Endodermal cell (in vitro differentiated cells): ENCODE results near the gene APPBP2. TPM values are rescaled to one million over a fixed set of nuclear protein-coding genes. Genes with fewer than 3 reads are reported as not detected.

Experiments
- DNase-seq: peaks from one replicate; pipeline ENCODE4 v3.0.0-alpha.2; 2017
- H3K27ac ChIP-seq: 2 replicates; pipeline ENCODE4 v1.5.1; 2013; ENCODE audit warnings: mild to moderate bottlenecking, low read depth, low read length, moderate library complexity
- H3K27me3 ChIP-seq: 2 replicates; pipeline ENCODE4 v1.6.1; 2013; ENCODE audit warnings: mild to moderate bottlenecking, low read length, moderate library complexity; ENCODE audit not compliant: insufficient read depth, control insufficient read depth, poor library complexity, severe bottlenecking
- H3K36me3 ChIP-seq: 2 replicates; pipeline ENCODE4 v1.7.0; 2013; ENCODE audit warnings: mild to moderate bottlenecking, low read length, moderate library complexity; ENCODE audit not compliant: control insufficient read depth, insufficient read depth
- H3K4me1 ChIP-seq: one replicate; pipeline ENCODE4 v1.7.0; 2013; ENCODE audit warnings: low read length; ENCODE audit not compliant: control insufficient read depth, insufficient read depth
- H3K4me3 ChIP-seq: 2 replicates; pipeline ENCODE4 v1.5.1; 2013; ENCODE audit warnings: mild to moderate bottlenecking, low read length, moderate library complexity
- H3K9ac ChIP-seq: 2 replicates; pipeline ENCODE4 v1.6.1; 2013; ENCODE audit warnings: mild to moderate bottlenecking, low read length, moderate library complexity; ENCODE audit not compliant: poor library complexity, severe bottlenecking; ENCODE audit errors: extremely low read depth
- H3K9me3 ChIP-seq: 2 replicates; pipeline ENCODE4 v1.6.1; 2013; ENCODE audit warnings: mild to moderate bottlenecking, low read length, moderate library complexity; ENCODE audit not compliant: control insufficient read depth
- H3K27ac Mint-ChIP-seq: 2 replicates; pipeline ENCODE4 v1.8.0; 2020; ENCODE audit warnings: mixed read lengths
- H3K27me3 Mint-ChIP-seq: 2 replicates; pipeline ENCODE4 v1.8.0; 2021; ENCODE audit warnings: mild to moderate bottlenecking, mixed read lengths; ENCODE audit not compliant: insufficient read depth
- H3K36me3 Mint-ChIP-seq: 2 replicates; pipeline ENCODE4 v1.8.0; 2020; ENCODE audit warnings: low read depth, mixed read lengths
- H3K4me1 Mint-ChIP-seq: 2 replicates; pipeline ENCODE4 v1.8.0; 2020; ENCODE audit warnings: mixed read lengths
- H3K4me3 Mint-ChIP-seq: 2 replicates; pipeline ENCODE4 v1.8.0; 2020; ENCODE audit warnings: mild to moderate bottlenecking, moderate library complexity, mixed read lengths
- H3K9me3 Mint-ChIP-seq: 2 replicates; pipeline ENCODE4 v1.8.0; 2020; ENCODE audit warnings: mild to moderate bottlenecking, mixed read lengths
- CTCF ChIP-seq: fragments of 200-600 bp; sonication (generic); conservative IDR thresholded peaks from 2 replicates; pipeline ENCODE4 v1.5.0; 2021; ENCODE audit warnings: antibody characterized with exemption, mild to moderate bottlenecking
- WGBS, 2 experiments: methylation state at CpG; one replicate each; pipeline versions ENCODE4 v1.1.5 to v1.1.7; 2013; ENCODE audit warnings: missing lambda C conversion rate in 2 of 2, mixed read lengths in 1 of 2; ENCODE audit not compliant: insufficient coverage in 1 of 2, insufficient read length in 1 of 2; 5-methylcytosine and 5-hydroxymethylcytosine counted together
- total RNA-seq, 2 donors: library from RNA; stranded (reverse); fragmentation: NEBNext Ultra II Directional in 1 of 2; extraction: Animal tissue kit (Norgen Biotek cat#: 25700) in 1 of 2; gene quantifications; 2 replicates in 1 of 2; 3 replicates in 1 of 2; pipeline ENCODE4 v1.2.1, GENCODE V29; 2021

The APPBP2 gene
- total RNA-seq, 2 donors from 2014 or later = 25.3 to 28.1 TPM

DNA sequence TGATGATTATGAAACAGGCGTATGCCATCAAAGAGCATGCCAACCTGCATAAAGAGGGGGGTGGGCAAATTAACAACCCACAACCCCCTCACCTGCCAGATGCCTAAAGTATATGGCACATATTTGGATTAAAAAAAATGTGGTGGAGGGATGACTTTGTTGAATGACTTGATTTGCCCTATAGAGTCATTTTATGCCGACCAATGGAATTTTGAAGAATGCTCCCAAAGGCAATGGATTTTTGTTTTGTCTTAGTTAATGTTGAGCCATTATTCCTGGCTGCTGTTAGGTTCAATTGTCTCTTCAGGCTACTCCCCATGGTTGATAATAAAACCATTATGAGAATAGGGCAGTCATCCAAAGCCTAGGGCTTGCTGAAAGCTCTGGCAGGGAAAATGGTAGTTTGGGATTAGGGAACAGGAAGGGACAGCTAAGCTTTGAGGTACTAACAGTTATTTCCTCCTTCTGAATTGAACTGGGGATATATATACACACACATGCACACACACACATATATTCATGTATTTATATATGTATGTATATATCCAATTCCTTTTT lies 109.6 kb downstream of the APPBP2 start:
- H3K9ac ChIP-seq = no peak overlapping the region
- Mint-ChIP-seq H3K36me3 (no peaks in the 10 kb centered on the region), H3K27me3 (no peaks in the 10 kb centered on the region), H3K4me1 (peaks cover 6% of the 10 kb centered on the region), H3K9me3 (no peaks in the 10 kb centered on the region), H3K27ac (no peak overlapping the region), H3K4me3 (no peak overlapping the region)
- H3K4me3 ChIP-seq = no peak overlapping the region
- no peak for DNase-seq
- WGBS, 2 experiments = 83 to 96% methylated on average over 1 of the region's 2 CpGs
- H3K4me1 ChIP-seq = no peaks in the 10 kb centered on the region
- H3K27me3 ChIP-seq = no peaks in the 10 kb centered on the region
- no peaks in the 10 kb centered on the region for H3K36me3 ChIP-seq
- TF ChIP-seq CTCF = no peak
- H3K9me3 ChIP-seq = no peaks in the 10 kb centered on the region
- no peak overlapping the region for H3K27ac ChIP-seq

DNA sequence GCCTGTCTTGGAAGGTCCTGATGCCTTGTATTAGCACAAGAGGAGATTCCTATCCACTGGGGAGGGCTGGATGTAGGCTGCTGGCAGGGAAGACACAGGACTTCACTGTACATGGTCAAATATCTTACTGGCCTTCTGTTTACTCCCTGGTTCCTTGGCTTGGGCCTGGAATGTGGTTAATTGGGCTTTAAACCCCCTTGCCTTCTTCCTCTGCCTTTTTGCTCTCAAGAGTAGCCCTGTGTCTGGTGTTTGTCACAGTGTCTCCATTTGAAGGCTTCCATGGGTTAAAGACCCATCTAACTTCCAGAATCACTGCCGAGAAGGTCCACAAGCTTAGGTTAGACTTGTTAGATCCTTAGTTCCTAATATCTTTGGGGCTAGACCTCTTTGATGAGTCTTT lies 110.9 kb downstream of the APPBP2 start:
- no peak overlapping the region for H3K4me3 Mint-ChIP-seq
- no peaks in the 10 kb centered on the region for H3K36me3 Mint-ChIP-seq
- Histone ChIP-seq H3K27me3 (no peaks in the 10 kb centered on the region), H3K36me3 (no peaks in the 10 kb centered on the region), H3K27ac (no peak overlapping the region), H3K9me3 (no peaks in the 10 kb centered on the region), H3K4me1 (no peaks in the 10 kb centered on the region), H3K9ac (no peak overlapping the region), H3K4me3 (no peak overlapping the region)
- no peak overlapping the region for H3K27ac Mint-ChIP-seq
- WGBS, 2 experiments = 89 to 93% methylated on average over 1 of the region's 1 CpG
- peaks cover 4% of the 10 kb centered on the region for H3K4me1 Mint-ChIP-seq
- peaks cover under 1% of the 10 kb centered on the region for H3K9me3 Mint-ChIP-seq
- TF ChIP-seq CTCF = no peak
- no peak for DNase-seq
- no peaks in the 10 kb centered on the region for H3K27me3 Mint-ChIP-seq

GRCh38 chr17:60412701-60413100 lies 113.3 kb downstream of the APPBP2 start:
- Histone ChIP-seq H3K4me3 (no peak overlapping the region), H3K9me3 (no peaks in the 10 kb centered on the region), H3K9ac (no peak overlapping the region), H3K27ac (no peak overlapping the region), H3K27me3 (no peaks in the 10 kb centered on the region), H3K36me3 (no peaks in the 10 kb centered on the region), H3K4me1 (no peaks in the 10 kb centered on the region)
- peaks cover 9% of the 10 kb centered on the region for H3K9me3 Mint-ChIP-seq
- H3K4me3 Mint-ChIP-seq = no peak overlapping the region
- DNase-seq = no peak
- no peaks in the 10 kb centered on the region for H3K36me3 Mint-ChIP-seq
- no peaks in the 10 kb centered on the region for H3K27me3 Mint-ChIP-seq
- WGBS, 2 experiments = 91 to 97% methylated on average over 3 of the region's 3 CpGs
- peaks cover 4% of the 10 kb centered on the region for H3K4me1 Mint-ChIP-seq
- no peak for TF ChIP-seq CTCF
- no peak overlapping the region for H3K27ac Mint-ChIP-seq
